ENCODE measurements around the gene MATCAP1. TPM values are rescaled to one million over a fixed set of nuclear protein-coding genes. Genes with fewer than 3 reads are reported as not detected.

Gene MATCAP1
- total and polyA plus RNA-seq, 10 of the 15 experiments (the other 5 are each of a cell fraction or from before 2014, with no cell fraction given): 2.8 to 25.8 (median 8.6) TPM

GRCh38 chr16:67155295-67156142, 28.2 kb downstream of the MATCAP1 start (continued):
- TF ChIP-seq WRNIP1 (IDR thresholded peaks at IDR 0.05; ENCODE audit: borderline replicate concordance, low read depth, low read length) (no peak), EZH2 (IDR thresholded peaks at IDR 0.05; ENCODE audit: borderline replicate concordance, control insufficient read depth, low read depth, low read length) (no peak), CBFB (IDR thresholded peaks at IDR 0.05; ENCODE audit: low read depth) (no peak), SIX5 (IDR thresholded peaks at IDR 0.05; ENCODE audit: low read depth, low read length, severe bottlenecking) (no peak), E2F8 (IDR thresholded peaks at IDR 0.05; ENCODE audit: low read depth, partially characterized antibody) (no peak), SP1 (IDR thresholded peaks at IDR 0.05; ENCODE audit: low read depth, low read length) (no peak), RUNX3 (IDR thresholded peaks at IDR 0.05; ENCODE audit: low read length) (peak; percentile 75), CBX3 (IDR thresholded peaks at IDR 0.05; ENCODE audit: borderline replicate concordance, low read depth) (no peak), NBN (IDR thresholded peaks at IDR 0.05) (no peak), SKIL (IDR thresholded peaks at IDR 0.05; ENCODE audit: low read depth, poor library complexity, severe bottlenecking) (no peak), SIN3A (IDR thresholded peaks at IDR 0.05; ENCODE audit: low read depth, low read length) (0 out of 2 replicates have a peak, but pooled peaks have one; percentile 52), BCL11A (IDR thresholded peaks at IDR 0.05; ENCODE audit: low read depth, low read length) (no peak), BHLHE40 (IDR thresholded peaks at IDR 0.05; ENCODE audit: borderline replicate concordance in 1 of 2, low read depth in 2 of 2, low read length in 1 of 2) (peak; percentile 47 to 82; a peak in 3 of 4 replicates), CEBPZ (IDR thresholded peaks at IDR 0.05; ENCODE audit: low read depth, low read length) (no peak), TCF12 (IDR thresholded peaks at IDR 0.05; ENCODE audit: low read depth, low read length) (peak; percentile 79; the same call in 1 of the 2 replicates)
- TF ChIP-seq, protein P1, sequence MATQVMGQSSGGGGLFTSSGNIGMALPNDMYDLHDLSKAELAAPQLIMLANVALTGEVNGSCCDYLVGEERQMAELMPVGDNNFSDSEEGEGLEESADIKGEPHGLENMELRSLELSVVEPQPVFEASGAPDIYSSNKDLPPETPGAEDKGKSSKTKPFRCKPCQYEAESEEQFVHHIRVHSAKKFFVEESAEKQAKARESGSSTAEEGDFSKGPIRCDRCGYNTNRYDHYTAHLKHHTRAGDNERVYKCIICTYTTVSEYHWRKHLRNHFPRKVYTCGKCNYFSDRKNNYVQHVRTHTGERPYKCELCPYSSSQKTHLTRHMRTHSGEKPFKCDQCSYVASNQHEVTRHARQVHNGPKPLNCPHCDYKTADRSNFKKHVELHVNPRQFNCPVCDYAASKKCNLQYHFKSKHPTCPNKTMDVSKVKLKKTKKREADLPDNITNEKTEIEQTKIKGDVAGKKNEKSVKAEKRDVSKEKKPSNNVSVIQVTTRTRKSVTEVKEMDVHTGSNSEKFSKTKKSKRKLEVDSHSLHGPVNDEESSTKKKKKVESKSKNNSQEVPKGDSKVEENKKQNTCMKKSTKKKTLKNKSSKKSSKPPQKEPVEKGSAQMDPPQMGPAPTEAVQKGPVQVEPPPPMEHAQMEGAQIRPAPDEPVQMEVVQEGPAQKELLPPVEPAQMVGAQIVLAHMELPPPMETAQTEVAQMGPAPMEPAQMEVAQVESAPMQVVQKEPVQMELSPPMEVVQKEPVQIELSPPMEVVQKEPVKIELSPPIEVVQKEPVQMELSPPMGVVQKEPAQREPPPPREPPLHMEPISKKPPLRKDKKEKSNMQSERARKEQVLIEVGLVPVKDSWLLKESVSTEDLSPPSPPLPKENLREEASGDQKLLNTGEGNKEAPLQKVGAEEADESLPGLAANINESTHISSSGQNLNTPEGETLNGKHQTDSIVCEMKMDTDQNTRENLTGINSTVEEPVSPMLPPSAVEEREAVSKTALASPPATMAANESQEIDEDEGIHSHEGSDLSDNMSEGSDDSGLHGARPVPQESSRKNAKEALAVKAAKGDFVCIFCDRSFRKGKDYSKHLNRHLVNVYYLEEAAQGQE (IDR thresholded peaks at IDR 0.05; ENCODE audit: low read depth, low read length): no peak
